Measurements from ENCODE around the gene TRMT112. TPM values are rescaled to one million over a fixed set of nuclear protein-coding genes. Genes with fewer than 3 reads are reported as not detected.

Gene TRMT112
- total RNA-seq, 2 experiments from 2014 or later = 197 TPM

DNA sequence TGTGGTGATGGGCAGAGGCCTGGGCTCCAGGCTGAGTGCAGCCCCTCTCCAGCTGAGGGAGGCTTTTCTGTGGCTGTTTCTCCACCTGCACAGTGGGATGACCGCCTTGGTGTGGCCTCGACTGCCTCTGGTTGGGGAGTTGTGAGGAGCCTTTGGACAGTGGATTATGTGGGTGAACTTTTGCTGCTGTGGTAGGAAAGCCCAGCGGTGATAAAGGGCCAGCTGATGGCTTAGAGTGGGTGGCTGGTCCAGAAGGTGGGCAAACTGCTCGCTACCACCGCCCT, 13.4 kb downstream of the TRMT112 start:
- Mint-ChIP-seq H3K27ac (peak overlapping the region; percentile 97), H3K4me1 (ENCODE audit: low read depth) (peaks cover 26% of the 10 kb centered on the region), H3K36me3 (ENCODE audit: low read depth) (peaks cover 15% of the 10 kb centered on the region)

DNA sequence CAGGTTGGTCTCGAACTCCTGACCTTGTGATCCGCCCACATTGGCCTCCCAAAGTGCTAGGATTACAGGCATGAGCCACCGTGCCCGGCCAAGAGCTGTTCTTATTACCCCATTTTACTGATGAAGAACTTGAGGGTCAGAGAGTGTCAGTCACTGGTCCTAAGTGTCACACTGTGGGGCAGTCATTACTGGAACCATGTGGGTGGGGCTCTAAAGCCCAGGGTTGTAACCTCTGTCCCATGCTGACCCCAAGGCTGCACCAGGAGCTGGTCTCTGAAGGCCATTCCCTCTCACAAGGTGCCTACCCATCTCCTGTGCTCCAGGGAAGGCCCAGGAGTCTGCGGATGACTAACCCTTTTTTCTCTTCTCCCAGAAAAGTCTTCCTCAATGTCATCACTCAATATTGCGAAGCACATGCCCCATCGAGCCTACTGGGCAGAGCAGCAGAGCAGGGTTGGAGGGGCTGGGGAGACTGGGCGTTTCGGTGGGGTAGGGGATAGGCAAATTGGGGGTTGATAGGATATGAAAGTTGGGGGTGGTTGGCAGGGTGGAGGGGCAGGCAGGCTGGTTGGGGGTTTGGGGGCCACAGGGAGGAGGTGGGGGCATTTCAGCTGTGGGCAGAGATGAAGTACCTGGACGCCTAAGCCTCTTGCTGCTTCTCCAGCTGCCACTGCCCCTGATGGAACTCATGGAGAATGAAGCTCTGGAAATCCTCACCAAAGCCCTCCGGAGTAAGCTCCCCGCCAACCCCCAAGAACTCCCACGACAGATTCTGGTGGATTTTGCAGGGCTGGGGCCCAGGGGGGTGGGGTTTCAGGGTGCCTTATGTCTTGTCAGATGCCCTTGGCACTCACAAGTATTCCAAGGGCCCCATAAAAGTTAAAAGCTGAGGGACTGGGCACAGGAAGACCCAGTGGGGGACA, 14.0 kb downstream of the TRMT112 start:
- H3K9me3 Mint-ChIP-seq = no peaks in the 10 kb centered on the region
- peak overlapping the region; percentile 97 for H3K27ac Mint-ChIP-seq
- peak overlapping the region; percentile 89 for H3K4me3 Mint-ChIP-seq
- peaks cover 26% of the 10 kb centered on the region for H3K4me1 Mint-ChIP-seq (ENCODE audit: low read depth)
- H3K36me3 Mint-ChIP-seq (ENCODE audit: low read depth) = peaks cover 15% of the 10 kb centered on the region
- DNase-seq = no peak
- H3K27me3 Mint-ChIP-seq = peaks cover 24% of the 10 kb centered on the region
- intact Hi-C loops (cut with micrococcal nuclease) = loop anchor here (5.0 to 10.0 kb wide), 2 partner anchors 59 to 101 kb away; partner anchors contain the start of genes FKBP2 and PPP1R14B
- POLR2A ChIA-PET = interaction anchor here (0.6 to 5.3 kb wide), 19 partner anchors 10 to 118 kb away, joined by 3 to 55 read pairs (median 5); partner anchors contain the start of genes BAD, FERMT3, GPR137 and PRDX5
- TF ChIP-seq CTCF (IDR thresholded peaks at IDR 0.05) = no peak
- CTCF ChIA-PET = interaction anchor here (1.0 to 6.0 kb wide), 17 partner anchors 13 to 385 kb away, joined by 3 to 111 read pairs (median 11); partner anchors contain the start of genes BAD, FERMT3, GPR137 and NUDT22
- no peak for ATAC-seq

More for the DNA sequence above, 13.4 kb downstream of the TRMT112 start:
- no peak for DNase-seq
- Mint-ChIP-seq H3K4me3 (peak overlapping the region; percentile 89), H3K27me3 (peaks cover 20% of the 10 kb centered on the region), H3K9me3 (no peaks in the 10 kb centered on the region)
- intact Hi-C loops (cut with micrococcal nuclease) = loop anchor here (5.0 to 10.0 kb wide), 2 partner anchors 59 to 102 kb away; partner anchors contain the start of genes FKBP2 and PPP1R14B
- ChIA-PET CTCF (interaction anchor here (0.9 to 6.0 kb wide), 19 partner anchors 13 to 385 kb away, joined by 3 to 111 read pairs (median 9); partner anchors contain the start of genes BAD, DNAJC4, FERMT3 and GPR137), POLR2A (interaction anchor here (0.6 to 5.3 kb wide), 17 partner anchors 10 to 119 kb away, joined by 3 to 55 read pairs (median 5); partner anchors contain the start of genes FERMT3, FKBP2, PRDX5 and STIP1)
- no peak for ATAC-seq
- TF ChIP-seq CTCF (IDR thresholded peaks at IDR 0.05) = no peak

- POLR2A ChIA-PET = interaction anchor here (0.8 to 5.3 kb wide), 6 partner anchors 17 to 94 kb away, joined by 3 to 55 read pairs (median 4); partner anchors contain the start of genes FERMT3, PRDX5 and TRMT112
- DNase-seq (no peak), ATAC-seq (no peak)
- H3K36me3 Mint-ChIP-seq (ENCODE audit: low read depth) = no peaks in the 10 kb centered on the region
- H3K27ac Mint-ChIP-seq = no peak within 1 kb of the TSS
- peaks cover 18% of the 10 kb centered on the region for H3K4me1 Mint-ChIP-seq (ENCODE audit: low read depth)
- intact Hi-C loops (cut with micrococcal nuclease) = loop anchor here (5.0 to 10.0 kb wide), 2 partner anchors 55 to 98 kb away; partner anchors contain the start of genes FKBP2 and PPP1R14B
- no peak for TF ChIP-seq CTCF (IDR thresholded peaks at IDR 0.05)
- peaks cover 56% of the 10 kb centered on the region for H3K27me3 Mint-ChIP-seq
- H3K4me3 Mint-ChIP-seq = peak within 1 kb of the TSS; percentile 57
- no peaks in the 10 kb centered on the region for H3K9me3 Mint-ChIP-seq
- CTCF ChIA-PET = interaction anchor here (0.8 to 5.3 kb wide), 27 partner anchors 9 to 300 kb away, joined by 3 to 111 read pairs (median 7); partner anchors contain the start of genes BAD, DNAJC4, FERMT3 and GPR137
These were observed 17.3 kb downstream of the TRMT112 start, which contains the start of gene CATSPERZ for GRCh38 chr11:64299847-64300648. TSS of gene CATSPERZ (plus strand) at chr11:64300358. CDS start at chr11:64300411, 53 bp downstream.

- no peaks in the 10 kb centered on the region for H3K36me3 Mint-ChIP-seq (ENCODE audit: low read depth)
- no peaks in the 10 kb centered on the region for H3K9me3 Mint-ChIP-seq
- H3K4me1 Mint-ChIP-seq (ENCODE audit: low read depth) = peaks cover 17% of the 10 kb centered on the region
- no peak for ATAC-seq
- no peak overlapping the region for H3K27ac Mint-ChIP-seq
- ChIA-PET POLR2A (no interaction called here), CTCF (no interaction called here)
- no peak for DNase-seq
- TF ChIP-seq CTCF (IDR thresholded peaks at IDR 0.05) = no peak
- intact Hi-C loops (cut with micrococcal nuclease) = no loop called here
- H3K27me3 Mint-ChIP-seq = peaks cover 62% of the 10 kb centered on the region
- H3K4me3 Mint-ChIP-seq = no peak overlapping the region
These were observed 18.2 kb downstream of the TRMT112 start for GRCh38 chr11:64298966-64299846.

Data from activated CD8-positive, alpha-beta T cell treated with anti-CD3 and anti-CD28 coated beads for 36 hours (primary cell).